CD4-positive, alpha-beta T cell treated with Interleukin-15 for 1 hour (primary cell): ENCODE data around the gene DHX58.

ENCODE experiments used
- DNase-seq: peaks from one replicate; pipeline ENCODE4 v3.0.0-alpha.2; 2020

The DHX58 gene

GRCh38 chr17:42129109-42129837 lies 16.8 kb upstream of the DHX58 start:
- no peak for DNase-seq

- DNase-seq: no peak
Observed at GRCh38 chr17:42127414-42127813, 14.9 kb upstream of the DHX58 start.

- DNase-seq: no peak
Observed at GRCh38 chr17:42126836-42127235, 14.3 kb upstream of the DHX58 start.

GRCh38 chr17:42125565-42125964 lies 13.1 kb upstream of the DHX58 start:
- DNase-seq: no peak

GRCh38 chr17:42124256-42124655 lies 11.7 kb upstream of the DHX58 start:
- no peak for DNase-seq

- no peak for DNase-seq
Observed at GRCh38 chr17:42122371-42123303, 10.1 kb upstream of the DHX58 start, which contains the start of gene HSPB9. TSS of gene HSPB9 (plus strand) at chr17:42122804. CDS start at chr17:42122851, 47 bp downstream.

- DNase-seq: peak; percentile 71
Observed at GRCh38 chr17:42120770-42121769, 8.6 kb upstream of the DHX58 start, which contains the start of gene KAT2A. TSS of gene KAT2A (minus strand) at chr17:42121367. CDS start at chr17:42121304, 63 bp downstream.

- DNase-seq: no peak
Observed at GRCh38 chr17:42120161-42120769, 7.8 kb upstream of the DHX58 start.

- DNase-seq: no peak
Observed at GRCh38 chr17:42119301-42119700, 6.8 kb upstream of the DHX58 start.

GRCh38 chr17:42118545-42118944 lies 6.0 kb upstream of the DHX58 start:
- DNase-seq: no peak

- no peak for DNase-seq
Observed at GRCh38 chr17:42118126-42118510, 5.6 kb upstream of the DHX58 start.

GRCh38 chr17:42117397-42118125 lies 5.0 kb upstream of the DHX58 start:
- no peak for DNase-seq

GRCh38 chr17:42116705-42117396 lies 4.3 kb upstream of the DHX58 start:
- DNase-seq: peak; percentile 84

GRCh38 chr17:42114118-42114517 lies 1.6 kb upstream of the DHX58 start:
- no peak for DNase-seq

- no peak for DNase-seq
Observed at GRCh38 chr17:42113293-42114069, 967 bp upstream of the DHX58 start.

GRCh38 chr17:42111871-42112551 lies 503 bp downstream of the DHX58 start:
- no peak for DNase-seq

GRCh38 chr17:42111265-42111636 lies 1.3 kb downstream of the DHX58 start:
- no peak for DNase-seq

- no peak for DNase-seq
Observed at GRCh38 chr17:42110301-42111264, 1.9 kb downstream of the DHX58 start.
